GM18867 (cell line): ENCODE data around the gene PDC.
"Not testable (repeated sequence)": the region's sequence is repeated elsewhere in the genome, so short reads cannot be mapped to it uniquely, and the experiment has no call there.

Experiments used
- ATAC-seq: cut with Tn5 transposase; IDR thresholded peaks from one replicate; pipeline ENCODE4 v1.9.1; 2021; ENCODE audit warnings: mild to moderate bottlenecking, moderate library complexity; ENCODE audit not compliant: unreplicated experiment

PDC gene

GRCh38 chr1:186473047-186473446 lies 12.1 kb upstream of the PDC start:
- ATAC-seq, result peak; percentile 42

- ATAC-seq, result no peak
Measured at GRCh38 chr1:186465946-186466345, 5.0 kb upstream of the PDC start.

GRCh38 chr1:186465491-186465890 lies 4.6 kb upstream of the PDC start:
- not testable (repeated sequence) for ATAC-seq

GRCh38 chr1:186463926-186464325 lies 3.0 kb upstream of the PDC start:
- ATAC-seq, result no peak

GRCh38 chr1:186463511-186463910 lies 2.6 kb upstream of the PDC start:
- no peak for ATAC-seq

GRCh38 chr1:186459161-186459560 lies 1.8 kb downstream of the PDC start:
- ATAC-seq, result not testable (repeated sequence)

GRCh38 chr1:186456729-186457255 lies 4.1 kb downstream of the PDC start:
- ATAC-seq, result no peak

- no peak for ATAC-seq
Measured at GRCh38 chr1:186454981-186455380, 5.9 kb downstream of the PDC start.

- no peak for ATAC-seq
Measured at GRCh38 chr1:186446152-186446551, 14.8 kb downstream of the PDC start.

GRCh38 chr1:186443638-186444037 lies 17.3 kb downstream of the PDC start:
- no peak for ATAC-seq

GRCh38 chr1:186442651-186443375 lies 18.1 kb downstream of the PDC start:
- no peak for ATAC-seq

- ATAC-seq, result no peak
Measured at GRCh38 chr1:186440584-186440983, 20.3 kb downstream of the PDC start.

- no peak for ATAC-seq
Measured at GRCh38 chr1:186438567-186438966, 22.3 kb downstream of the PDC start.

- no peak for ATAC-seq
Measured at GRCh38 chr1:186435336-186435735, 25.6 kb downstream of the PDC start.

- ATAC-seq, result no peak
Measured at GRCh38 chr1:186429017-186429416, 31.9 kb downstream of the PDC start.

GRCh38 chr1:186426118-186426517 lies 34.8 kb downstream of the PDC start:
- no peak for ATAC-seq

- no peak for ATAC-seq
Measured at GRCh38 chr1:186424539-186424938, 36.4 kb downstream of the PDC start.

GRCh38 chr1:186421446-186421845 lies 39.5 kb downstream of the PDC start:
- no peak for ATAC-seq

GRCh38 chr1:186420923-186421322 lies 40.0 kb downstream of the PDC start:
- ATAC-seq, result peak; percentile 95

- ATAC-seq, result no peak
Measured at GRCh38 chr1:186420311-186420710, 40.6 kb downstream of the PDC start.

GRCh38 chr1:186418503-186418902 lies 42.4 kb downstream of the PDC start:
- ATAC-seq, result no peak

GRCh38 chr1:186413319-186413718 lies 47.6 kb downstream of the PDC start:
- ATAC-seq, result no peak

- ATAC-seq, result peak; percentile 76
Measured at GRCh38 chr1:186409091-186409490, 51.8 kb downstream of the PDC start.
